COLO829 (cell line): ENCODE data around the gene EFHC1.

Experiments used
- DNase-seq: peaks from one replicate; pipeline ENCODE4 v3.0.0; 2012; ENCODE audit warnings: low spot score

The EFHC1 gene

DNA sequence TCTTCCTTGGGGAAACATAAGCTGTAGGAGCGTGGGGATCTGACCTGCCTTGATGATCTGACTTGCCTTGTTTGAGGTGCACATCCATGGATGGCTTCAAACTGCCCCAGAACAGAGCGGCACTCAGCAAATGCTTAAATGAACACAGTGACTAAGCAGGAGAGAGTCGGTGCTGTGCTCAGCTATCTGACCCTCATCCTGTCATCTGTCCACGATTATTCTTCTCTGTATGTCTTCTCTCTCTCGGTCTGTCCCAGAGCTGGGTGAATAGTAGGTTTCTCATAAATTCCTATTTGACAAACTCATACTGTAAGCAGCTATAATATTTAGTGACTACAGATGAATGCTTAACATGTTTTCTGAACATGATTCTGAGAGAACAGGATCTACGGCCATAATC is 119.5 kb downstream of the EFHC1 start:
- DNase-seq: no peak

DNA sequence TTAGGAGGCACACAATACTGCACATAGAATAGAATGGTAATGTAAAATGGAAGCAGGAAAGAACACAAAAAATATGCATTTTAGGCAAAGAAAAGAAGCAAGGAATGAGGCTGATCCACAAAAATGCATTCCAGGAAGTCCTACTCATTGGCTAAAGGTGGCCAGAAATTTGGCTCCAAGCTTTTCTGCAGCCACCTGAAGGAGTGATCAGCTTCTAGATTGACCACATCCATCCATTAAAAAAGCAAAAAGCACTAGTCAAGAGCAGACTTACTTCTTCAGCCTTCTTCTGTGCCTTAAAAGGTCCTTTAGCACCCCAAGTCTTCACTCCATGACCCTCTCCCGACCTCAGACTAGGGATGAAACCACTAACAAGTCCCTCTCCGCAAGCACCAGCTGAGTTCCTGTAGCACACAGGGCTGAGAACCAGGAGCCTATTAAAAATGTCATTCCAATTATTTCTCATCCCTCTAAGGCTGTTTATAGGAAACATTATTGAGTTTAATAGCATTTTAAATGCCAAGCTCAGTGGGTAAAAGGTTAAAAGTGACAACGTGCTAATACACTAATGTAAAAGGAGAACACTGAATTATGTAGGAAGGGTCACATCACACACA is 120.3 kb downstream of the EFHC1 start:
- no peak for DNase-seq

DNA sequence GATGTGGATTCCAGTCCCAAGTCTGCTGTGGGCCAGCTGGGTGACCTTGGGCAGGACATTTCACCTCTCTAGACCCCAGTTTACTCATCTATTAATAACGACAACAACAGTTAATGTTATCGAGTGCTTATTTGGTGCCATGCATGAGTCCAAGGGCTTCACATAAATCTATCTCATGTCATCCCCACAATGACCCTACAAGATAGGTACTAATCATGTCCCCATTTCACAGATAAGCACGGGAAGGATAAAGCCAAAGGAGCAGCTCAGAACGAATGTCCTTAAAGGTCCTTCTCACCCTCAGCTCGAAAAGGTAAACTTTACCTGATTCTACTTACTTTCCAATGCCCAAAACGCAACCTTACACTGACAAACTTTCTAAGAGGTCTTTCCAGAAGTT is 121.0 kb downstream of the EFHC1 start:
- no peak for DNase-seq

- no peak for DNase-seq
Measured at GRCh38 chr6:52543262-52543661, 123.1 kb downstream of the EFHC1 start.

DNA sequence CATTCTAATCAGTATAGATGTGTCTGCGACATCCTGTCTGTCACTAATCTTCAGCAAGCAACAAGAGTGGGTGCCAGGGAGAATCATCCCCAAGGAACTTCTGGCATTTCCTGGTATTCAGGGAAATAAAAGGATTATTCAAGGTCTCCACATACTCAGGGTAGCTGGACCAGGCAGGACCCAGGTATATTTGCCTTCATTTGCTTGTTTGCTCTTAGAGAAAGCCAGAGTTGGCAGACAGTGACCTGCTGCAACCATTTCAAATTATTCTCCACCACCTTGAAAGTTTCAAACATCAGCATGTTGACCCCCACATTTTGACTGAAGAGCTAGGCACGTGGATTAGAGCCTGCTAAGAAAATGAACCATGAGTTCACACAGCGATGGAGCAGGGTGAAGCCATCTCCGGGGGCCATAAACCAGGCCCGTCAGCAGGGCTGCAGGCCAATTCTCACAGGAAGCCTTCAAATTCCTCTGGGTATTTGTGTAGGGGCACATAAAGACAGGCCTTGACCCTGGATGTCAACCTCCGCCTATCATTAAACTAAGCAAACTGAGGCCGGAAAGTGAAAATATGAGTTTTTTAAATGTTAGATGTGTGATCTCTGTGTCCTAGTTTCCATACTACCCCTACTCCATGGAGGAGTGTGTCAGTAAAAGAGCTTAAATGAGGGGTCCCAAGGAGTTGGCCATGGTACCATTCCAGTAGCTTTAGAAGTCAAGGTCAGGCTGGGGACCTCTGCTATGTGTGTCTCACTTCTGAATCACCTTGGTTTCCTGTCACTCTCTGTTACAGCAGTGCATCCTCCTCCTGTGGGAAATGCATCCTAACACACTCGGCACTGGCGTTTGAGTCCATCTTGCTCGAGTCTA is 123.8 kb downstream of the EFHC1 start:
- peak; percentile 46 for DNase-seq

- DNase-seq: no peak
Measured at GRCh38 chr6:52544602-52545405, 124.7 kb downstream of the EFHC1 start.

- DNase-seq: no peak
Measured at GRCh38 chr6:52545406-52546119, 125.4 kb downstream of the EFHC1 start.

- DNase-seq: no peak
Measured at GRCh38 chr6:52546192-52546591, 126.0 kb downstream of the EFHC1 start.

DNA sequence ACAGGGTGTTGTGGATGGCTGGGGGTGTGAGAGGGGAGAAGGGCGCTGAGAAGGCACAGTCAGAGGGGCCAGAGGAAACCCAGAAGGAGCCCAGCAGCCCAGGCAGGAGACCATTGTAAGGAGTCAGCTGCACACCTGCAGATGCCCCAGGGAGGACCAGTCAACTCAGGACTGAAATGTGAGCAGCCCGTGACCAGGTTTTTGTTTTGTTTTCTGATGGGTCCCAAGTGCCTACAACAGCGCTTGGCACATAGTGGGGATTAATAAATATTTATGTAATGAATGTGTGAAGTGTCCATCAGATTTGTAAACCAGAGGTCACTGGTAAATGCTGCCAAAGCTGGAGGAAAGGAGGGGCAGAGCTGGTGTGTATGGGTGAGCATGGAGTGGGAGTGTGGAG is 126.5 kb downstream of the EFHC1 start:
- no peak for DNase-seq

DNA sequence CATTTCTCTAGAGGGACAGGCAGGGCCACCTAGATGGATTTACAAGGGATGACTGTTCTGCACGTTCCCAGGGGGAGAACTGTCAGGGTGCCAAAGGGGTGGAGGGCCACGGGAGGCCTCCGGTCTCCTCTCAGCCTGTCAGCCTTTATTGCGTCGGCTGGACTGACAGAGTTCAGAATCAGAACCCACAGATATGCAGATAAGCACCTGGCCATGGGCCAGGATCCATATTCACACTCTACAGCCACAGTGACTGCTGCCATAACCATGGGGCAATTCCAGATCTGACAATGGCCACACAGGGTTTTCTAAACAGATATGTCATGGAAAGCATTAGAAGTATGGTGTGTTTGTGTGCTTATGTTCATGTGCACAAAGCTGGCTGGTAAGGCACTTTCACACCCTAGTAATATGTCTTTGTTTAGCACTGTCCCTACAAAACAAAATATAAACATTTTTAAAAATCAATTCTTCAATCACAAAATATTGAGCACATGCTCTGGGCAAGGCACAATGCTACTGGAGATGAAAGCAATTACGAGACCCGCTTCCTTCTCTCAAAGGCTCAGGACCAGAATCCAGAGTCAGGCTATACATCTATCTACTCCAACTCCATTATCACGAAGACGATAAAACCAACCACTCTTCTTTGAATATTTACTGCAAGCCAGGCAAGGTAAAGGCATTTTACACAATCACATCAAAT is 127.7 kb downstream of the EFHC1 start:
- no peak for DNase-seq

GRCh38 chr6:52548353-52548713 is 128.2 kb downstream of the EFHC1 start:
- no peak for DNase-seq

DNA sequence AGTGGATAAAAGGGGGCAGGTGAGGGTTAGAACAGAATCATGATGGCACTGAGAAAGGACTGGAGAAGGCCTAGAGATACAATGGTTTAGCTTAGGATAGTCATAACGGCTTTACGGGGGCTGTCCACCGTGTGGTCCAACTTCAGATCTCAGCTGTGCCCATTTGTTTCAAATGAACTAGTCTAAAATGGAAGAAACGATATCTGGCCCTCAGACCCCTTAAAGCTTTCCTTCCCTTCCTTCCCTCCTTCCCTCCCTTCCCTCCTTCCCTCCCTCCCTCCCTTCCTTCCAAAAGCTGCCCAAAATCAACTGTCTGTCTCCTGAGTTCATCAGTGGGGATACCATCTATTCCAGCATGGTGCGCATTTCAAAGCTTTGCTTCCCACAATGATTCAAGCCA is 128.9 kb downstream of the EFHC1 start:
- no peak for DNase-seq

DNA sequence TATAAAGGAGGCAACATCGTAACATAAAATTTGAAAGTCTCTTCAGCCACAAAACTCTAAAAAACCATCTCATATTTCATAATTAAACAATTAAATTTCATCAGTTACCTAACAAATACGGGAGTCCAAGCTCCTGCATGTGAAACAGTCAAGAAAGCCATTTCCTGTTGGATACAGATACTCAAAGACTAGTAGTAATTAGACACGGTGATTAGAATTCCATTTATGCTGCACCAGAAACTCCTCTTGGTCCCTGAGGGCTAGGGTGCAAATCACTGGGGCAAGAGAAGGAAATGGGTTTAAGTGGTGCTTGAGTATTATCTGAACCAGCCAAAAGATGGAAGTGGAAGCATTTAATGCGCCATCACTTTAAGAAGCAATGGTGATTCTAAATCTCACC is 129.3 kb downstream of the EFHC1 start:
- no peak for DNase-seq

- DNase-seq: no peak
Measured at GRCh38 chr6:52550014-52550575, 130.0 kb downstream of the EFHC1 start.

- DNase-seq: no peak
Measured at GRCh38 chr6:52550870-52551269, 130.7 kb downstream of the EFHC1 start.

DNA sequence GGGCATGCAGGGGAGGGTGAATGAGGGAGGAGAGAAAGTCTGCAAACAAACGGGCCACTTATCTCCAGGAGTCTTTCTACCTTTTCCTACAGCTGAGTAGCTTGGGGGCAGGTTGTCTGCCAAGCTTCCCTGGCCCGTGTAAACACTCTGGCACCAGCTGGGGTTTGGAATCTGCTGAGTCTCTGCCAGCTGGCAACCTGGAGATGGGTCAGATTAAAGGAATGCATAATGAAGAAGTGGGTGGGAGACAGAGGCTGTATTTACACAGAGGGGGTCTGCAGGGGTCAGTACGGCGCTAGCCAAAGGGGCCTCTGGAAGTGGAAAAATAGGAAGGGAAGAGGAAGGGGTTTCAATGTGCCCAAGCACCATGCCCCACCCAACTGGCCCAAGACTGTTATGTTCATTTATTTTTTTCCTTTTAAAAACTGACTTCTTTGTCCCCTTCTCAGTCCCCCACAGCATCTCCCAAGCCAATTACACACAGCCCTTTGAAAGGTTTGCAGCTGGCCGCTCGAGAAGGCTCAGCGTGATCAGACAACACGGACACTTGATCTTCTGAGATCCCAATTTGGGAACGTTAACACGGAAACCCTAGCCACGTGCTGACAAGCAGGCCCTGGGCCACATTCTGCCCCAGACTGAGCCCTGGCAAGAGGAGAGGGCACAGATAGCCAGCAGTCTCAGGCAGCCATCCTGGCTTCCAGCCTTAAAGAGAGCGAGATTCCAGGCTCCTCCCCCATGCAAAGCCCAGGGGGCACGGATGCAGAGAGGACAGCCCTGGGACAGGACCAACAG is 131.5 kb downstream of the EFHC1 start:
- peak; percentile 87 for DNase-seq

GRCh38 chr6:52552278-52552643 is 132.1 kb downstream of the EFHC1 start:
- DNase-seq: no peak

- no peak for DNase-seq
Measured at GRCh38 chr6:52553158-52553557, 133.0 kb downstream of the EFHC1 start.

DNA sequence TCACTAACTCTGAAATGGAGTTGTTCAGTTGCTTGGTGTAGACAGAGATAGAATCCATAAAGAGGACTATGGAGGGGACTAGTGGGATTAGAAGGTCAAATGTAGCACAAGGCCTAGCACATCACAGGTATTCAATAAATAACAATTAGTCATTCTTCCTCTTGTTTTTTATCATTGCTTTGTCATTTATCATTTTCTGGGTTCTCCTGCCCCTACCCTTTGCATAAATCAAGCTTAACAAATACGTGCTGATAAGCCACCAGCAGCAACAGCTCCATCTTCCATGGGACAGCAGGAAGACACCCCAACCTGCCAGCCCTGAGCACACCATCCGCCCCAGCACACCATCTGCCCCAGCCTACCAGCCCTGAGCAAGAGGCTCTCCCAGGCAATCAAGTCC is 133.6 kb downstream of the EFHC1 start:
- no peak for DNase-seq

- no peak for DNase-seq
Measured at GRCh38 chr6:52554684-52555280, 134.6 kb downstream of the EFHC1 start.
